HTR-8/SVneo (cell line): Measurements from ENCODE around the gene LRATD1.
"Not testable (repeated sequence)": the region's sequence is repeated elsewhere in the genome, so short reads cannot be mapped to it uniquely, and the experiment has no call there.

Experiments
- DNase-seq: peaks from one replicate; pipeline ENCODE4 v3.0.0; 2011; ENCODE audit warnings: low spot score, mixed read lengths; ENCODE audit not compliant: insufficient read length
- FAIRE-seq: peaks from 2 replicates; lab custom pipeline; 2011; peaks lifted over from hg19 to GRCh38; lab: Jason Lieb, UNC

Gene LRATD1

GRCh38 chr2:14632133-14632936, at the start of gene LRATD1:
Gene LRATD1, plus strand, starts transcription at chr2:14632717. Its CDS starts 1,263 bp downstream, at chr2:14633980.
- FAIRE-seq (no peak), DNase-seq (peak; percentile 21)

GRCh38 chr2:14583059-14583458, 49.5 kb upstream of the LRATD1 start:
- no peak for DNase-seq
- FAIRE-seq = no peak

- DNase-seq (no peak), FAIRE-seq (no peak)
These were observed 48.7 kb upstream of the LRATD1 start for GRCh38 chr2:14583802-14584201.

GRCh38 chr2:14587119-14587518, 45.4 kb upstream of the LRATD1 start:
- FAIRE-seq (no peak), DNase-seq (peak; percentile 3)

GRCh38 chr2:14601156-14601770, 31.3 kb upstream of the LRATD1 start:
- FAIRE-seq = no peak

GRCh38 chr2:14602309-14602708, 30.2 kb upstream of the LRATD1 start:
- FAIRE-seq (no peak), DNase-seq (no peak)

More at GRCh38 chr2:14601156-14601770, 31.3 kb upstream of the LRATD1 start:
- DNase-seq = no peak

- FAIRE-seq (no peak), DNase-seq (no peak)
These were observed 28.8 kb upstream of the LRATD1 start for GRCh38 chr2:14603676-14604075.

- no peak for DNase-seq
- FAIRE-seq = no peak
These were observed 24.3 kb upstream of the LRATD1 start for GRCh38 chr2:14608245-14608644.

GRCh38 chr2:14614017-14614416, 18.5 kb upstream of the LRATD1 start:
- no peak for FAIRE-seq
- DNase-seq = no peak

- DNase-seq = no peak
- no peak for FAIRE-seq
These were observed 17.4 kb upstream of the LRATD1 start for GRCh38 chr2:14615121-14615520.

GRCh38 chr2:14615760-14616159, 16.8 kb upstream of the LRATD1 start:
- no peak for FAIRE-seq
- DNase-seq = no peak

- FAIRE-seq = no peak
- DNase-seq = no peak
These were observed 16.2 kb upstream of the LRATD1 start for GRCh38 chr2:14616342-14616741.

GRCh38 chr2:14616950-14617349, 15.6 kb upstream of the LRATD1 start:
- DNase-seq (no peak), FAIRE-seq (no peak)

GRCh38 chr2:14619441-14619840, 13.1 kb upstream of the LRATD1 start:
- DNase-seq (no peak), FAIRE-seq (no peak)

GRCh38 chr2:14621114-14621513, 11.4 kb upstream of the LRATD1 start:
- FAIRE-seq (no peak), DNase-seq (no peak)

GRCh38 chr2:14621906-14622549, 10.5 kb upstream of the LRATD1 start:
- no peak for FAIRE-seq
- DNase-seq = no peak

- FAIRE-seq, DNase-seq: not testable (repeated sequence)
These were observed 10.0 kb upstream of the LRATD1 start for GRCh38 chr2:14622550-14622939.

GRCh38 chr2:14623237-14623636, 9.3 kb upstream of the LRATD1 start:
- FAIRE-seq = no peak
- no peak for DNase-seq

- DNase-seq (no peak), FAIRE-seq (no peak)
These were observed 5.6 kb upstream of the LRATD1 start for GRCh38 chr2:14626873-14627272.

- no peak for FAIRE-seq
- DNase-seq = no peak
These were observed 3.6 kb upstream of the LRATD1 start for GRCh38 chr2:14628901-14629300.

- FAIRE-seq = no peak
- DNase-seq = no peak
These were observed 994 bp upstream of the LRATD1 start for GRCh38 chr2:14631406-14632040.
